ENCODE results near the gene SRGAP2B.
"Not testable (repeated sequence)": the region's sequence is repeated elsewhere in the genome, so short reads cannot be mapped to it uniquely, and the experiment has no call there.

DNA sequence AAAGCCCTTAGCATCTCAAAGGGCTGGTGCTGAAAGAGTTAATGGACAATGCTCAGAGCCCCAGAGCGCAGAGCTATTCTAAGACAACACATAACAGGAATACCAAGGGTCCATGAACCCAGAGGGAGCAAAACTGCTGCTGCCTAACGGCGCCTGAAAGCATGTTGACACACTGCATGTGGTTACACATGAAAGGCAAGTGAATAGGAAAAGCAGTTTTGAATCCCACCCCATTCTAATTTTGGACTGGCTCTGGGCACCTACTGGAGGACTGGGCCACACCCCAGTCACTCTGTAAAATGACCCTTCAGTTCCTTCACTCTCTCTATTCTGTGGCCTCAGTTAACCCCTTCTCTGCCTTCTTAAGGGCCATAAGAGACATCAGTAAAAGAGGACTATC lies 123.2 kb downstream of the SRGAP2B start:
- TF ChIP-seq, protein P1, sequence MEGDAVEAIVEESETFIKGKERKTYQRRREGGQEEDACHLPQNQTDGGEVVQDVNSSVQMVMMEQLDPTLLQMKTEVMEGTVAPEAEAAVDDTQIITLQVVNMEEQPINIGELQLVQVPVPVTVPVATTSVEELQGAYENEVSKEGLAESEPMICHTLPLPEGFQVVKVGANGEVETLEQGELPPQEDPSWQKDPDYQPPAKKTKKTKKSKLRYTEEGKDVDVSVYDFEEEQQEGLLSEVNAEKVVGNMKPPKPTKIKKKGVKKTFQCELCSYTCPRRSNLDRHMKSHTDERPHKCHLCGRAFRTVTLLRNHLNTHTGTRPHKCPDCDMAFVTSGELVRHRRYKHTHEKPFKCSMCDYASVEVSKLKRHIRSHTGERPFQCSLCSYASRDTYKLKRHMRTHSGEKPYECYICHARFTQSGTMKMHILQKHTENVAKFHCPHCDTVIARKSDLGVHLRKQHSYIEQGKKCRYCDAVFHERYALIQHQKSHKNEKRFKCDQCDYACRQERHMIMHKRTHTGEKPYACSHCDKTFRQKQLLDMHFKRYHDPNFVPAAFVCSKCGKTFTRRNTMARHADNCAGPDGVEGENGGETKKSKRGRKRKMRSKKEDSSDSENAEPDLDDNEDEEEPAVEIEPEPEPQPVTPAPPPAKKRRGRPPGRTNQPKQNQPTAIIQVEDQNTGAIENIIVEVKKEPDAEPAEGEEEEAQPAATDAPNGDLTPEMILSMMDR (IDR thresholded peaks at IDR 0.05; ENCODE audit: low read length): not testable (repeated sequence)
- TF ChIP-seq EZH2 (IDR thresholded peaks at IDR 0.05; ENCODE audit: borderline replicate concordance, low read length): not testable (repeated sequence)

Data from OCI-LY1 (cell line).